ENCODE measurements around the gene FLT4. TPM values are rescaled to one million over a fixed set of nuclear protein-coding genes. Genes with fewer than 3 reads are reported as not detected.

FLT4 gene
- total and polyA plus RNA-seq, 2 experiments from 2014 or later = 3.4 to 13.8 TPM

GRCh38 chr5:180627386-180628120 lies 21.8 kb downstream of the FLT4 start:
- no peaks in the 10 kb centered on the region for H4K20me1 ChIP-seq (replicated peaks; ENCODE audit: insufficient read depth)
- no peak overlapping the region for H3K27ac ChIP-seq (ENCODE audit: low read depth)
- H3K36me3 Mint-ChIP-seq (ENCODE audit: low read depth) = no peaks in the 10 kb centered on the region
- H3K27me3 Mint-ChIP-seq (ENCODE audit: insufficient read depth, low read depth, poor library complexity) = peaks cover 3% of the 10 kb centered on the region
- H3K4me1 ChIP-seq (ENCODE audit: insufficient read depth) = no peaks in the 10 kb centered on the region
- no peak for ATAC-seq
- TF ChIP-seq REST (IDR thresholded peaks at IDR 0.05; ENCODE audit: unreplicated experiment) = no peak
- TF ChIP-seq JUNB (IDR thresholded peaks at IDR 0.05; ENCODE audit: unreplicated experiment) = no peak
- TF ChIP-seq NANOG (IDR thresholded peaks at IDR 0.05; ENCODE audit: borderline replicate concordance) = no peak
- no peak for TF ChIP-seq EZH2phosphoT487 (IDR thresholded peaks at IDR 0.05; ENCODE audit: unreplicated experiment)
- no peak for TF ChIP-seq ETS1 (IDR thresholded peaks at IDR 0.05)
- no peak for TF ChIP-seq POLR2AphosphoS5 (IDR thresholded peaks at IDR 0.05; ENCODE audit: low read depth)
- TF ChIP-seq CREB1 (CRISPR knock-in tag; IDR thresholded peaks at IDR 0.05; ENCODE audit: low read depth) = no peak
- TF ChIP-seq ZNF462 (CRISPR knock-in tag; IDR thresholded peaks at IDR 0.05) = no peak
- no peak for TF ChIP-seq EZH2 (IDR thresholded peaks at IDR 0.05; ENCODE audit: low read depth, unreplicated experiment)
- TF ChIP-seq STAT1 (IDR thresholded peaks at IDR 0.05; ENCODE audit: unreplicated experiment) = no peak
- no peak for TF ChIP-seq CTCF (conservative IDR thresholded peaks at IDR 0.05; ENCODE audit: low read depth in 2 of 2)
- TF ChIP-seq ZNF114 (CRISPR knock-in tag; IDR thresholded peaks at IDR 0.05) = no peak
- TF ChIP-seq ZNF331 (CRISPR knock-in tag; IDR thresholded peaks at IDR 0.05; ENCODE audit: low read depth) = no peak
- no peaks in the 10 kb centered on the region for H3K27me3 ChIP-seq (ENCODE audit: insufficient read depth)
- DNase-seq (ENCODE audit: low spot score) = no peak
- no peaks in the 10 kb centered on the region for H3K79me2 ChIP-seq (replicated peaks; ENCODE audit: insufficient read depth)
- no peak overlapping the region for H3K4me3 ChIP-seq
- H3K9me3 Mint-ChIP-seq = no peaks in the 10 kb centered on the region
- H3K4me3 Mint-ChIP-seq = no peak overlapping the region
- no peak overlapping the region for H3K4me2 ChIP-seq
- H3K36me3 ChIP-seq (ENCODE audit: insufficient read depth) = no peaks in the 10 kb centered on the region
- H2AFZ ChIP-seq = no peak overlapping the region
- no peaks in the 10 kb centered on the region for H3K9me2 ChIP-seq (ENCODE audit: insufficient read depth)
- peaks cover 10% of the 10 kb centered on the region; the same call in 2 of the 3 replicates for H3K4me1 Mint-ChIP-seq
- no peaks in the 10 kb centered on the region for H3F3A ChIP-seq (replicated peaks; ENCODE audit: low read depth)
- no peak overlapping the region for H3K27ac Mint-ChIP-seq
